GM19351 (cell line): Measurements from ENCODE around the gene OR4F6.
"Not testable (repeated sequence)": the region's sequence is repeated elsewhere in the genome, so short reads cannot be mapped to it uniquely, and the experiment has no call there.

ENCODE experiments used
- ATAC-seq: cut with Tn5 transposase; IDR thresholded peaks from one replicate; pipeline ENCODE4 v1.9.1; 2021; ENCODE audit warnings: mild to moderate bottlenecking, moderate library complexity; ENCODE audit not compliant: unreplicated experiment

Gene OR4F6

GRCh38 chr15:101803209-101803608 lies at the start of gene OR4F6:
TSS of gene OR4F6 (plus strand) at chr15:101803509. CDS start at chr15:101805720, 2,211 bp downstream.
- no peak for ATAC-seq

- ATAC-seq, result not testable (repeated sequence)
These were observed 38.5 kb upstream of the OR4F6 start for GRCh38 chr15:101764669-101765339.

- ATAC-seq, result not testable (repeated sequence)
These were observed 38.0 kb upstream of the OR4F6 start for GRCh38 chr15:101765340-101765671.

GRCh38 chr15:101765772-101766456 lies 37.4 kb upstream of the OR4F6 start:
- no peak for ATAC-seq

GRCh38 chr15:101767083-101767640 lies 36.1 kb upstream of the OR4F6 start:
- peak; percentile 56 for ATAC-seq

- ATAC-seq, result no peak
These were observed 30.4 kb upstream of the OR4F6 start for GRCh38 chr15:101772921-101773320.

- no peak for ATAC-seq
These were observed 29.7 kb upstream of the OR4F6 start for GRCh38 chr15:101773496-101774100.

- ATAC-seq, result no peak
These were observed 28.2 kb upstream of the OR4F6 start for GRCh38 chr15:101775136-101775535.

- not testable (repeated sequence) for ATAC-seq
These were observed 24.7 kb upstream of the OR4F6 start for GRCh38 chr15:101778576-101778975.

GRCh38 chr15:101780225-101780624 lies 23.1 kb upstream of the OR4F6 start:
- not testable (repeated sequence) for ATAC-seq

GRCh38 chr15:101781928-101782327 lies 21.4 kb upstream of the OR4F6 start:
- no peak for ATAC-seq

GRCh38 chr15:101784644-101785043 lies 18.7 kb upstream of the OR4F6 start:
- ATAC-seq, result no peak

- peak; percentile 60 for ATAC-seq
These were observed 16.9 kb upstream of the OR4F6 start for GRCh38 chr15:101786422-101786821.

GRCh38 chr15:101788001-101788400 lies 15.3 kb upstream of the OR4F6 start:
- not testable (repeated sequence) for ATAC-seq

- ATAC-seq, result not testable (repeated sequence)
These were observed 14.6 kb upstream of the OR4F6 start for GRCh38 chr15:101788503-101789269.

- ATAC-seq, result not testable (repeated sequence)
These were observed 12.6 kb upstream of the OR4F6 start for GRCh38 chr15:101790748-101791147.

GRCh38 chr15:101793981-101794380 lies 9.3 kb upstream of the OR4F6 start:
- ATAC-seq, result not testable (repeated sequence)

GRCh38 chr15:101795455-101795854 lies 7.9 kb upstream of the OR4F6 start:
- no peak for ATAC-seq

GRCh38 chr15:101799665-101800064 lies 3.6 kb upstream of the OR4F6 start:
- ATAC-seq, result no peak

GRCh38 chr15:101801048-101801447 lies 2.3 kb upstream of the OR4F6 start:
- ATAC-seq, result no peak

- ATAC-seq, result no peak
These were observed 367 bp downstream of the OR4F6 start for GRCh38 chr15:101803676-101804075.
